Endothelial cell of umbilical vein (primary cell): Measurements from ENCODE around the gene MINDY3. TPM values are rescaled to one million over a fixed set of nuclear protein-coding genes. Genes with fewer than 3 reads are reported as not detected.

Experiments used
- BruUV-seq: library from RNA; stranded (reverse); fragments of 400-500 nt; replicated peaks from 2 replicates; lab custom pipeline; 2021; lab: Mats Ljungman, UMichigan
- CTCF ChIA-PET: fragments of 300-600, 350-600 bp; sonication (Branson Sonifier 250); formaldehyde crosslinking; loops from one replicate; lab custom pipeline; 2021; ENCODE audit warnings: antibody characterized with exemption, inconsistent platforms; lab: Charles Lee
- POLR2A ChIA-PET: fragments of 300-600, 350-600 bp; sonication (Branson Sonifier 250); formaldehyde crosslinking; loops from one replicate; lab custom pipeline; 2021; ENCODE audit warnings: antibody characterized with exemption, inconsistent platforms; lab: Charles Lee
- DNase-seq: peaks from one replicate; pipeline ENCODE4 v3.0.0-alpha.2; 2011; ENCODE audit warnings: low read depth, low spot score
- FAIRE-seq: peaks from 2 replicates; lab custom pipeline; 2011; peaks lifted over from hg19 to GRCh38; lab: Jason Lieb, UNC
- H2AFZ ChIP-seq: 2 replicates; pipeline ENCODE4 v1.6.0; 2012; ENCODE audit warnings: low read depth, low read length, control low read depth, inconsistent platforms
- H3K27ac ChIP-seq: 2 replicates; pipeline ENCODE4 v1.5.1; 2011; ENCODE audit warnings: low read depth, mild to moderate bottlenecking, control low read depth, low read length, moderate library complexity; ENCODE audit not compliant: insufficient read depth
- H3K27me3 ChIP-seq, 2 experiments: 2 replicates each; pipeline versions ENCODE4 v1.6.0 to v1.6.1; 2011; ENCODE audit warnings: low read length in 2 of 2, mixed read lengths in 1 of 2; ENCODE audit not compliant: control insufficient read depth in 2 of 2, insufficient read depth in 2 of 2
- H3K36me3 ChIP-seq, 2 experiments: 2 replicates in 1 of 2; 3 replicates in 1 of 2; pipeline ENCODE4 v1.5.1; 2011; ENCODE audit warnings: low read length in 2 of 2, mild to moderate bottlenecking in 1 of 2, moderate library complexity in 1 of 2; ENCODE audit not compliant: control insufficient read depth in 2 of 2, insufficient read depth in 2 of 2; ENCODE audit errors: extremely low read depth in 1 of 2
- H3K4me1 ChIP-seq: 3 replicates; pipeline ENCODE4 v1.5.1; 2011; ENCODE audit warnings: mild to moderate bottlenecking, low read length; ENCODE audit not compliant: control insufficient read depth, insufficient read depth; ENCODE audit errors: extremely low read depth
- H3K4me2 ChIP-seq: 2 replicates; pipeline ENCODE4 v1.6.1; 2011; ENCODE audit warnings: low read length, control low read depth, mixed read lengths; ENCODE audit not compliant: insufficient read depth
- H3K4me3 ChIP-seq, 3 experiments: fragments of 200-600 bp in 1 of 3; sonication (generic), shearing (Covaris generic) in 1 of 3; replicated peaks in 1 of 3; 2 replicates each; pipeline ENCODE4 v1.5.1; 2011 to 2016; ENCODE audit warnings: control low read depth in 3 of 3, low read length in 3 of 3, mild to moderate bottlenecking in 2 of 3, inconsistent platforms in 1 of 3, low read depth in 1 of 3, moderate library complexity in 1 of 3; ENCODE audit not compliant: insufficient read depth in 1 of 3
- H3K79me2 ChIP-seq: 2 replicates; pipeline ENCODE4 v1.6.0; 2012; ENCODE audit warnings: low read length, inconsistent platforms; ENCODE audit not compliant: control insufficient read depth, insufficient read depth
- H3K9ac ChIP-seq: replicated peaks from 2 replicates; pipeline ENCODE3; 2011; ENCODE audit warnings: low read length, control low read depth; ENCODE audit not compliant: insufficient read depth; ENCODE audit errors: extremely low read depth
- H3K9me1 ChIP-seq: replicated peaks from 3 replicates; pipeline ENCODE4 v1.6.0; 2011; ENCODE audit warnings: mild to moderate bottlenecking, low read length; ENCODE audit not compliant: control insufficient read depth, insufficient read depth; ENCODE audit errors: extremely low read depth
- H3K9me3 ChIP-seq: replicated peaks from 2 replicates; pipeline ENCODE4 v1.5.1; 2012; ENCODE audit warnings: low read length, inconsistent platforms; ENCODE audit not compliant: control insufficient read depth, insufficient read depth
- H4K20me1 ChIP-seq: replicated peaks from 2 replicates; pipeline ENCODE3; 2011; ENCODE audit warnings: mild to moderate bottlenecking, low read length; ENCODE audit not compliant: control insufficient read depth, insufficient read depth; ENCODE audit errors: extremely low read depth
- CTCF ChIP-seq, 2 donors: IDR thresholded peaks; 1 replicate in 1 of 2; 2 replicates in 1 of 2; pipeline ENCODE4 v1.5.1; 2011; ENCODE audit warnings: low read length in 2 of 2, mild to moderate bottlenecking in 2 of 2, moderate library complexity in 2 of 2, control low read depth in 1 of 2, inconsistent platforms in 1 of 2, low read depth in 1 of 2; ENCODE audit not compliant: insufficient read depth in 1 of 2; ENCODE audit errors: extremely low read depth in 1 of 2
- EZH2 ChIP-seq: IDR thresholded peaks from 2 replicates; pipeline ENCODE4 v1.6.1; 2012; ENCODE audit warnings: borderline replicate concordance, low read depth, mild to moderate bottlenecking, moderate library complexity, low read length, inconsistent platforms; ENCODE audit not compliant: severe bottlenecking
- FOS ChIP-seq: IDR thresholded peaks from 2 replicates; pipeline ENCODE4 v1.6.1; 2011; ENCODE audit warnings: mild to moderate bottlenecking, low read length, moderate library complexity, borderline replicate concordance; ENCODE audit not compliant: insufficient read depth
- GATA2 ChIP-seq: IDR thresholded peaks from 2 replicates; pipeline ENCODE4 v1.7.0; 2011; ENCODE audit warnings: low read depth, mild to moderate bottlenecking, moderate library complexity, mixed read lengths, low read length; ENCODE audit not compliant: insufficient read length, insufficient read depth
- JUN ChIP-seq: IDR thresholded peaks from 2 replicates; pipeline ENCODE4 v1.6.1; 2011; ENCODE audit warnings: borderline replicate concordance, low read depth; ENCODE audit not compliant: insufficient read length, insufficient read depth
- MAX ChIP-seq: IDR thresholded peaks from 2 replicates; pipeline ENCODE4 v1.6.1; 2011; ENCODE audit not compliant: insufficient read depth, insufficient read length
- MYC ChIP-seq: IDR thresholded peaks from one replicate; pipeline ENCODE4 v1.6.1; 2011; ENCODE audit warnings: mild to moderate bottlenecking, low read depth, low read length
- POLR2A ChIP-seq: IDR thresholded peaks from 2 replicates; pipeline ENCODE4 v1.6.1; 2012; ENCODE audit warnings: low read depth, mild to moderate bottlenecking, control low read depth, low read length
- POLR2AphosphoS5 ChIP-seq: IDR thresholded peaks from 2 replicates; pipeline ENCODE4 v1.6.1; 2012; ENCODE audit warnings: low read depth, mild to moderate bottlenecking, control low read depth, low read length, moderate library complexity; ENCODE audit not compliant: insufficient read depth
- dilution Hi-C: fragments of 300-500 bp; cut with MboI; formaldehyde crosslinking; loops from one replicate; pipeline ENCODE4 v1.15.0; 2019; ENCODE audit warnings: low sequenced_read_pairs; ENCODE audit not compliant: extremely low pct_ligation_motif_present
- intact Hi-C: fragments of 100-400 bp; cut with micrococcal nuclease; formaldehyde crosslinking; loops from one replicate; pipeline ENCODE4 v1.10.0; 2022
- polyA plus RNA-seq, 4 experiments: library from polyadenylated mRNA; depleted of rRNA in 3 of 4; stranded (reverse) in 3 of 4; unstranded in 1 of 4; fragments of >200 nt; gene quantifications; 2 replicates each; pipeline versions ENCODE4 v1.2.1 to v1.2.3, GENCODE V29; 2011 to 2012; ENCODE audit warnings: missing spikeins in 1 of 4
- total RNA-seq: library from RNA; stranded (reverse); gene quantifications from 2 replicates; pipeline ENCODE4 v1.2.3, GENCODE V29; 2021

MINDY3 gene
- total and polyA plus RNA-seq, 2 donors (not counting 3 experiments of a cell fraction or from before 2014, with no cell fraction given) = 7.5 to 20.2 TPM

- CTCF ChIA-PET = interaction anchor here (1.0 to 1.8 kb wide), 3 partner anchors 11 to 89 kb away, joined by 4 to 10 read pairs (median 5); no protein-coding TSS in a partner anchor
- DNase-seq (peak; percentile 42), FAIRE-seq (no peak)
These were observed 44.9 kb downstream of the MINDY3 start for GRCh38 chr10:15815242-15815885.

More at GRCh38 chr10:15815242-15815885, 44.9 kb downstream of the MINDY3 start:
- no peak overlapping the region for H3K9ac ChIP-seq
- H3K9me1 ChIP-seq = no peaks in the 10 kb centered on the region
- no peak for TF ChIP-seq POLR2A
- TF ChIP-seq MYC = no peak
- no peak for TF ChIP-seq POLR2AphosphoS5
- no peak for TF ChIP-seq MAX
- no peak for TF ChIP-seq GATA2
- no peak for TF ChIP-seq EZH2
- TF ChIP-seq JUN = no peak
- TF ChIP-seq FOS = no peak
- TF ChIP-seq CTCF (IDR thresholded peaks at IDR 0.05; ENCODE audit: extremely low read depth in 1 of 2, insufficient read depth in 1 of 2, low read depth in 1 of 2, low read length in 2 of 2) = no peak
- H3K27ac ChIP-seq = no peak overlapping the region
- POLR2A ChIA-PET = no interaction called here
- dilution Hi-C loops (no loop called here), intact Hi-C loops (no loop called here)
- H3K79me2 ChIP-seq = no peaks in the 10 kb centered on the region
- H3K4me3 ChIP-seq = no peak overlapping the region
- H3K4me1 ChIP-seq = peaks cover 4% of the 10 kb centered on the region
- no peaks in the 10 kb centered on the region for H3K9me3 ChIP-seq
- H4K20me1 ChIP-seq = no peaks in the 10 kb centered on the region
- H3K4me2 ChIP-seq = peak overlapping the region; percentile 16
- H3K36me3 ChIP-seq = no peaks in the 10 kb centered on the region
- no TSS peak for BruUV-seq
- no peaks in the 10 kb centered on the region for H3K27me3 ChIP-seq
- no peak overlapping the region for H2AFZ ChIP-seq
